HFFc6 (cell line): ENCODE measurements around the gene FHL3. TPM values are rescaled to one million over a fixed set of nuclear protein-coding genes. Genes with fewer than 3 reads are reported as not detected.

Source experiments
- DNase-seq: peaks from one replicate; pipeline ENCODE4 v3.0.0-alpha.2; 2018
- H3K27ac Mint-ChIP-seq: 2 replicates; pipeline ENCODE4 v1.8.0; 2020; ENCODE audit warnings: mild to moderate bottlenecking, mixed read lengths
- H3K27me3 Mint-ChIP-seq: 2 replicates; pipeline ENCODE4 v1.8.0; 2021; ENCODE audit warnings: mild to moderate bottlenecking, moderate library complexity, mixed read lengths; ENCODE audit not compliant: insufficient read depth
- H3K36me3 Mint-ChIP-seq: 2 replicates; pipeline ENCODE4 v1.8.0; 2021; ENCODE audit warnings: low read depth, mixed read lengths
- H3K4me1 Mint-ChIP-seq: 2 replicates; pipeline ENCODE4 v1.8.0; 2020; ENCODE audit warnings: low read depth, mixed read lengths
- H3K4me3 Mint-ChIP-seq: 2 replicates; pipeline ENCODE4 v1.8.0; 2020; ENCODE audit warnings: mild to moderate bottlenecking, moderate library complexity, mixed read lengths
- H3K9me3 Mint-ChIP-seq: 2 replicates; pipeline ENCODE4 v1.8.0; 2020; ENCODE audit warnings: mild to moderate bottlenecking, mixed read lengths
- total RNA-seq, 6 experiments: library from RNA; stranded (reverse); fragmentation: NEBNext Ultra II Directional; extraction: Animal tissue kit (Norgen Biotek cat#: 25700); gene quantifications; 2 replicates in 1 of 6; 3 replicates in 5 of 6; pipeline ENCODE4 v1.2.3, GENCODE V29; 2021
- TF ChIP-seq, protein P1 (sequence below): fragments of 200-600 bp; sonication (generic); IDR thresholded peaks from 2 replicates; pipeline ENCODE4 v1.5.0; 2021; ENCODE audit warnings: antibody characterized with exemption, mild to moderate bottlenecking

FHL3 gene
- total RNA-seq, 6 experiments from 2014 or later = 29.4 to 40.9 (median 33.2) TPM

GRCh38 chr1:37995751-37996345, 9.5 kb downstream of the FHL3 start:
- H3K4me1 Mint-ChIP-seq = peaks cover 56% of the 10 kb centered on the region
- no peaks in the 10 kb centered on the region for H3K9me3 Mint-ChIP-seq
- H3K27ac Mint-ChIP-seq = peak overlapping the region; percentile 77
- peaks cover 2% of the 10 kb centered on the region; the same call in 1 of the 2 replicates for H3K27me3 Mint-ChIP-seq
- TF ChIP-seq, protein P1, sequence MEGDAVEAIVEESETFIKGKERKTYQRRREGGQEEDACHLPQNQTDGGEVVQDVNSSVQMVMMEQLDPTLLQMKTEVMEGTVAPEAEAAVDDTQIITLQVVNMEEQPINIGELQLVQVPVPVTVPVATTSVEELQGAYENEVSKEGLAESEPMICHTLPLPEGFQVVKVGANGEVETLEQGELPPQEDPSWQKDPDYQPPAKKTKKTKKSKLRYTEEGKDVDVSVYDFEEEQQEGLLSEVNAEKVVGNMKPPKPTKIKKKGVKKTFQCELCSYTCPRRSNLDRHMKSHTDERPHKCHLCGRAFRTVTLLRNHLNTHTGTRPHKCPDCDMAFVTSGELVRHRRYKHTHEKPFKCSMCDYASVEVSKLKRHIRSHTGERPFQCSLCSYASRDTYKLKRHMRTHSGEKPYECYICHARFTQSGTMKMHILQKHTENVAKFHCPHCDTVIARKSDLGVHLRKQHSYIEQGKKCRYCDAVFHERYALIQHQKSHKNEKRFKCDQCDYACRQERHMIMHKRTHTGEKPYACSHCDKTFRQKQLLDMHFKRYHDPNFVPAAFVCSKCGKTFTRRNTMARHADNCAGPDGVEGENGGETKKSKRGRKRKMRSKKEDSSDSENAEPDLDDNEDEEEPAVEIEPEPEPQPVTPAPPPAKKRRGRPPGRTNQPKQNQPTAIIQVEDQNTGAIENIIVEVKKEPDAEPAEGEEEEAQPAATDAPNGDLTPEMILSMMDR = no peak
- DNase-seq = peak; percentile 81
- peaks cover 29% of the 10 kb centered on the region for H3K36me3 Mint-ChIP-seq
- H3K4me3 Mint-ChIP-seq = peak overlapping the region; percentile 84

GRCh38 chr1:37994886-37995566, 10.3 kb downstream of the FHL3 start:
- H3K27me3 Mint-ChIP-seq = peaks cover 4% of the 10 kb centered on the region; the same call in 1 of the 2 replicates
- H3K9me3 Mint-ChIP-seq = no peaks in the 10 kb centered on the region
- peak overlapping the region; percentile 84 for H3K4me3 Mint-ChIP-seq
- DNase-seq = no peak
- peaks cover 54% of the 10 kb centered on the region for H3K4me1 Mint-ChIP-seq
- peaks cover 31% of the 10 kb centered on the region for H3K36me3 Mint-ChIP-seq
- TF ChIP-seq, protein P1 = no peak
- peak overlapping the region; percentile 77 for H3K27ac Mint-ChIP-seq

- DNase-seq = no peak
- peaks cover 22% of the 10 kb centered on the region for H3K4me1 Mint-ChIP-seq
- H3K9me3 Mint-ChIP-seq = no peaks in the 10 kb centered on the region
- H3K36me3 Mint-ChIP-seq = peaks cover 21% of the 10 kb centered on the region
- TF ChIP-seq, protein P1 = no peak
- peak overlapping the region; percentile 98 for H3K4me3 Mint-ChIP-seq
- peak overlapping the region; percentile 91 for H3K27ac Mint-ChIP-seq
- H3K27me3 Mint-ChIP-seq = peaks cover 8% of the 10 kb centered on the region; the same call in 1 of the 2 replicates
Measured at GRCh38 chr1:37989361-37989930, 15.9 kb downstream of the FHL3 start.

DNA sequence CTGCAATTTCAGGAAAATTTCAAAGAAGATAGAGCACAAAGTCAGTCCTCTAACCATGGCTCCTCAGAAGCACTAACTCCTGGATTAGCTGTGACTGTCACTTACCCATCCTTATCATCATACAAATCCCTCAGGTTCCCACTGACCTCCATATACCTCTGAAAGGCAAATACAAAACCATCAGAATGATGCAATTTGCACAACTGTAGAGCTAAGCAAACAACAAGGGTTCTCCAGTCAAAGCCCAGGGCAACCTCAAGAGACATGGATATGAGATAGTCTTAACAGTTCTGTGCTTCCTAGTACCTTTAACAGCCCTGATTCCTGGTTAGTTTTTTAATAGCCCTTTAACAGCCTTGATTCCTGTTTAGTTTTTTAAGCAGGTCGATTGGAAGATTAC, 17.6 kb downstream of the FHL3 start:
- Mint-ChIP-seq H3K4me3 (peak overlapping the region; percentile 98), H3K36me3 (peaks cover 21% of the 10 kb centered on the region), H3K27me3 (peaks cover 8% of the 10 kb centered on the region; the same call in 1 of the 2 replicates), H3K9me3 (no peaks in the 10 kb centered on the region), H3K27ac (no peak overlapping the region), H3K4me1 (peaks cover 18% of the 10 kb centered on the region)
- no peak for DNase-seq
- TF ChIP-seq, protein P1 = no peak

DNA sequence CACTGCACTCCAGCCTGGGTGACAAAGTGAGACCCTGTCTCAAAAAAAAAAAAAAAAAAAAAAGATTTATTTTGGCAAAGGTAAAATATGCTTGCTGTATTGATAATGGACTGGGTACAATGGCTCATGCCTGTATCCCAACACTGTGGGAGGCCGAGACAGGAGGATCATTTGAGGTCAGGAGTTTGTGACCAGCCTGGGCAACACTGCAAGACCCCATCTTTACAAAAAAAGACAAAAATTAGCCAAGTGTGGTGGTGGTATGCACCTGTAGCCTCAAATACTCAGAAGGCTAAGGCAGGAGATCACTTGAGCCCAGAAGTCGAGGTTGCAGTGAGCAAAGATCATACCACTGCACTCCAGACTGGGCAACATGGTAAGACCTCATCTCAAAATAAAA, 21.8 kb downstream of the FHL3 start:
- no peak overlapping the region for H3K4me3 Mint-ChIP-seq
- no peak overlapping the region for H3K27ac Mint-ChIP-seq
- TF ChIP-seq, protein P1 = no peak
- no peaks in the 10 kb centered on the region; the same call in 1 of the 2 replicates for H3K27me3 Mint-ChIP-seq
- DNase-seq = no peak
- peaks cover 25% of the 10 kb centered on the region for H3K36me3 Mint-ChIP-seq
- H3K9me3 Mint-ChIP-seq = no peaks in the 10 kb centered on the region
- peaks cover 9% of the 10 kb centered on the region for H3K4me1 Mint-ChIP-seq
